Hepatocyte (in vitro differentiated cells): Measurements from ENCODE around the gene CAMKMT. TPM values are rescaled to one million over a fixed set of nuclear protein-coding genes. Genes with fewer than 3 reads are reported as not detected.

Source experiments
- DNase-seq: peaks from one replicate; pipeline ENCODE4 v3.0.0-alpha.2; 2016; ENCODE audit warnings: low spot score
- H2AFZ ChIP-seq: fragments of 200-600 bp; sonication (generic); 2 replicates; pipeline ENCODE4 v1.6.0; 2016; ENCODE audit warnings: antibody characterized with exemption, mild to moderate bottlenecking
- H3K27ac ChIP-seq: fragments of 200-600 bp; sonication (generic); 2 replicates; pipeline ENCODE4 v1.5.1; 2016; ENCODE audit warnings: mild to moderate bottlenecking
- H3K27me3 ChIP-seq: fragments of 200-600 bp; sonication (generic); 2 replicates; pipeline ENCODE4 v1.6.1; 2016
- H3K36me3 ChIP-seq: fragments of 200-600 bp; sonication (generic); replicated peaks from 2 replicates; pipeline ENCODE4 v1.5.1; 2016; ENCODE audit warnings: low read depth; ENCODE audit not compliant: insufficient read depth
- H3K4me1 ChIP-seq: fragments of 200-600 bp; sonication (generic); 2 replicates; pipeline ENCODE4 v1.5.1; 2016; ENCODE audit warnings: mild to moderate bottlenecking, moderate library complexity; ENCODE audit not compliant: insufficient read depth
- H3K4me2 ChIP-seq: fragments of 200-600 bp; sonication (generic); 2 replicates; pipeline ENCODE4 v1.6.0; 2016
- H3K4me3 ChIP-seq: fragments of 200-600 bp; sonication (generic); 2 replicates; pipeline ENCODE4 v1.5.1; 2016; ENCODE audit warnings: mild to moderate bottlenecking
- H3K79me2 ChIP-seq: fragments of 200-600 bp; sonication (generic); 2 replicates; pipeline ENCODE4 v1.6.0; 2017; ENCODE audit warnings: mild to moderate bottlenecking
- H3K9me2 ChIP-seq: fragments of 200-600 bp; sonication (generic); replicated peaks from 2 replicates; pipeline ENCODE4 v1.6.0; 2017; ENCODE audit warnings: mild to moderate bottlenecking; ENCODE audit not compliant: insufficient read depth
- H3K9me3 ChIP-seq: fragments of 200-600 bp; sonication (generic); 2 replicates; pipeline ENCODE4 v1.5.1; 2016; ENCODE audit warnings: low read depth, mild to moderate bottlenecking
- H4K20me1 ChIP-seq: fragments of 200-600 bp; sonication (generic); 2 replicates; pipeline ENCODE4 v1.6.0; 2016; ENCODE audit warnings: mild to moderate bottlenecking; ENCODE audit not compliant: insufficient read depth, poor library complexity, severe bottlenecking
- CTCF ChIP-seq: fragments of 200-600 bp; sonication (generic); IDR thresholded peaks from 2 replicates; pipeline ENCODE4 v1.5.1; 2016; ENCODE audit warnings: antibody characterized with exemption, mild to moderate bottlenecking; ENCODE audit not compliant: poor library complexity
- EZH2 ChIP-seq: fragments of 200-600 bp; sonication (generic); IDR thresholded peaks from 2 replicates; pipeline ENCODE4 v1.6.1; 2016; ENCODE audit warnings: antibody characterized with exemption, mild to moderate bottlenecking, borderline replicate concordance
- EZH2phosphoT487 ChIP-seq: fragments of 200-600 bp; sonication (generic); IDR thresholded peaks from one replicate; pipeline ENCODE4 v1.6.1; 2018; ENCODE audit warnings: antibody characterized with exemption, mild to moderate bottlenecking, low read depth, moderate library complexity; ENCODE audit not compliant: unreplicated experiment, severe bottlenecking
- WGBS: methylation state at CpG from one replicate; pipeline ENCODE4 v1.1.6; 2016; ENCODE audit warnings: low lambda C conversion rate; ENCODE audit errors: missing lambda C conversion rate; 5-methylcytosine and 5-hydroxymethylcytosine counted together
- polyA plus RNA-seq: library from polyadenylated mRNA; unstranded; fragments of >200 nt; fragmentation: Nextera tagmentation; extraction: Ambion mirVana; gene quantifications from 2 replicates; pipeline ENCODE4 v1.2.1, GENCODE V29; 2016
- total RNA-seq: library from RNA; depleted of rRNA; stranded (reverse); fragments of >200 nt; gene quantifications from 2 replicates; pipeline ENCODE4 v1.2.3, GENCODE V29; 2014

The CAMKMT gene
- total and polyA plus RNA-seq, 2 experiments from 2014 or later: 10.3 to 12.7 TPM

- H2AFZ ChIP-seq: no peak overlapping the region
- no peaks in the 10 kb centered on the region for H3K36me3 ChIP-seq
- no peaks in the 10 kb centered on the region for H3K9me3 ChIP-seq
- H3K27ac ChIP-seq: no peak overlapping the region
- no peaks in the 10 kb centered on the region for H3K9me2 ChIP-seq
- no peaks in the 10 kb centered on the region for H4K20me1 ChIP-seq
- H3K27me3 ChIP-seq: no peaks in the 10 kb centered on the region
- no peak overlapping the region for H3K4me2 ChIP-seq
- no peak for DNase-seq
- H3K4me1 ChIP-seq: no peaks in the 10 kb centered on the region
- WGBS: 94% methylated on average over 6 of the region's 6 CpGs
- TF ChIP-seq CTCF: no peak
- no peak for TF ChIP-seq EZH2phosphoT487
- no peak for TF ChIP-seq EZH2
- no peak overlapping the region for H3K4me3 ChIP-seq
- H3K79me2 ChIP-seq: no peaks in the 10 kb centered on the region
These were observed 240.7 kb downstream of the CAMKMT start for GRCh38 chr2:44602446-44602845.

GRCh38 chr2:44605511-44605910, 243.8 kb downstream of the CAMKMT start:
- Histone ChIP-seq H4K20me1 (no peaks in the 10 kb centered on the region), H3K4me2 (no peak overlapping the region), H3K9me3 (no peaks in the 10 kb centered on the region), H3K36me3 (no peaks in the 10 kb centered on the region), H2AFZ (no peak overlapping the region), H3K9me2 (no peaks in the 10 kb centered on the region), H3K79me2 (no peaks in the 10 kb centered on the region), H3K4me1 (no peaks in the 10 kb centered on the region), H3K27ac (no peak overlapping the region), H3K4me3 (no peak overlapping the region), H3K27me3 (no peaks in the 10 kb centered on the region)
- no peak for TF ChIP-seq EZH2phosphoT487
- TF ChIP-seq CTCF: no peak
- TF ChIP-seq EZH2: no peak
- DNase-seq: no peak
- 0% methylated on average over 1 of the region's 1 CpG for WGBS

GRCh38 chr2:44612276-44612675, 250.5 kb downstream of the CAMKMT start:
- no peaks in the 10 kb centered on the region for H4K20me1 ChIP-seq
- no peak overlapping the region for H3K4me3 ChIP-seq
- no peaks in the 10 kb centered on the region for H3K4me1 ChIP-seq
- H3K9me3 ChIP-seq: no peaks in the 10 kb centered on the region
- H2AFZ ChIP-seq: no peak overlapping the region
- H3K4me2 ChIP-seq: no peak overlapping the region
- no peak for TF ChIP-seq EZH2phosphoT487
- no peak for TF ChIP-seq EZH2
- no peak for TF ChIP-seq CTCF
- no peaks in the 10 kb centered on the region for H3K79me2 ChIP-seq
- no peaks in the 10 kb centered on the region for H3K27me3 ChIP-seq
- 94% methylated on average over 1 of the region's 1 CpG for WGBS
- no peaks in the 10 kb centered on the region for H3K9me2 ChIP-seq
- no peak overlapping the region for H3K27ac ChIP-seq
- no peaks in the 10 kb centered on the region for H3K36me3 ChIP-seq
- DNase-seq: no peak

GRCh38 chr2:44614940-44615339, 253.2 kb downstream of the CAMKMT start:
- Histone ChIP-seq H3K79me2 (no peaks in the 10 kb centered on the region), H3K4me3 (no peak overlapping the region), H3K27ac (no peak overlapping the region), H3K9me2 (no peaks in the 10 kb centered on the region), H3K4me1 (no peaks in the 10 kb centered on the region), H3K27me3 (no peaks in the 10 kb centered on the region), H2AFZ (no peak overlapping the region), H4K20me1 (no peaks in the 10 kb centered on the region), H3K4me2 (no peak overlapping the region), H3K9me3 (no peaks in the 10 kb centered on the region), H3K36me3 (no peaks in the 10 kb centered on the region)
- 95% methylated on average over 2 of the region's 2 CpGs for WGBS
- TF ChIP-seq EZH2 (no peak), CTCF (no peak), EZH2phosphoT487 (no peak)
- no peak for DNase-seq
